ENCODE measurements around the gene OR5K4. TPM values are rescaled to one million over a fixed set of nuclear protein-coding genes. Genes with fewer than 3 reads are reported as not detected.

The OR5K4 gene
- total RNA-seq, 1 donor from 2014 or later = not detected

GRCh38 chr3:98359250-98359649, 5.6 kb downstream of the OR5K4 start:
- Mint-ChIP-seq H3K27ac (ENCODE audit: unreplicated experiment) (no peak overlapping the region), H3K27me3 (ENCODE audit: unreplicated experiment) (no peaks in the 10 kb centered on the region), H3K36me3 (ENCODE audit: low read depth, unreplicated experiment) (no peaks in the 10 kb centered on the region), H3K9me3 (ENCODE audit: unreplicated experiment) (peaks cover 8% of the 10 kb centered on the region), H3K4me3 (ENCODE audit: unreplicated experiment) (no peak overlapping the region), H3K4me1 (ENCODE audit: unreplicated experiment) (no peaks in the 10 kb centered on the region)
- TF ChIP-seq CTCF (IDR thresholded peaks at IDR 0.05; ENCODE audit: unreplicated experiment) = no peak
- DNase-seq (ENCODE audit: low spot score) = no peak

- no peaks in the 10 kb centered on the region for H3K36me3 Mint-ChIP-seq (ENCODE audit: low read depth, unreplicated experiment)
- no peak overlapping the region for H3K4me3 Mint-ChIP-seq (ENCODE audit: unreplicated experiment)
- no peak overlapping the region for H3K27ac Mint-ChIP-seq (ENCODE audit: unreplicated experiment)
- H3K4me1 Mint-ChIP-seq (ENCODE audit: unreplicated experiment) = no peaks in the 10 kb centered on the region
- peaks cover 8% of the 10 kb centered on the region for H3K9me3 Mint-ChIP-seq (ENCODE audit: unreplicated experiment)
- no peak for TF ChIP-seq CTCF (IDR thresholded peaks at IDR 0.05; ENCODE audit: unreplicated experiment)
- H3K27me3 Mint-ChIP-seq (ENCODE audit: unreplicated experiment) = no peaks in the 10 kb centered on the region
- no peak for DNase-seq (ENCODE audit: low spot score)
Measured at GRCh38 chr3:98359993-98360675, 6.5 kb downstream of the OR5K4 start.

GRCh38 chr3:98360681-98361080, 7.0 kb downstream of the OR5K4 start:
- Mint-ChIP-seq H3K27me3 (ENCODE audit: unreplicated experiment) (no peaks in the 10 kb centered on the region), H3K36me3 (ENCODE audit: low read depth, unreplicated experiment) (no peaks in the 10 kb centered on the region), H3K27ac (ENCODE audit: unreplicated experiment) (no peak overlapping the region), H3K4me1 (ENCODE audit: unreplicated experiment) (no peaks in the 10 kb centered on the region), H3K4me3 (ENCODE audit: unreplicated experiment) (no peak overlapping the region), H3K9me3 (ENCODE audit: unreplicated experiment) (peaks cover 8% of the 10 kb centered on the region)
- no peak for DNase-seq (ENCODE audit: low spot score)
- no peak for TF ChIP-seq CTCF (IDR thresholded peaks at IDR 0.05; ENCODE audit: unreplicated experiment)

- H3K4me1 Mint-ChIP-seq (ENCODE audit: unreplicated experiment) = no peaks in the 10 kb centered on the region
- no peak for DNase-seq (ENCODE audit: low spot score)
- H3K36me3 Mint-ChIP-seq (ENCODE audit: low read depth, unreplicated experiment) = no peaks in the 10 kb centered on the region
- peaks cover 8% of the 10 kb centered on the region for H3K9me3 Mint-ChIP-seq (ENCODE audit: unreplicated experiment)
- TF ChIP-seq CTCF (IDR thresholded peaks at IDR 0.05; ENCODE audit: unreplicated experiment) = no peak
- no peak overlapping the region for H3K27ac Mint-ChIP-seq (ENCODE audit: unreplicated experiment)
- no peaks in the 10 kb centered on the region for H3K27me3 Mint-ChIP-seq (ENCODE audit: unreplicated experiment)
- no peak overlapping the region for H3K4me3 Mint-ChIP-seq (ENCODE audit: unreplicated experiment)
Measured at GRCh38 chr3:98361289-98361688, 7.6 kb downstream of the OR5K4 start.

GRCh38 chr3:98367464-98368246, 14.0 kb downstream of the OR5K4 start:
- Mint-ChIP-seq H3K4me3 (ENCODE audit: unreplicated experiment) (no peak overlapping the region), H3K27me3 (ENCODE audit: unreplicated experiment) (no peaks in the 10 kb centered on the region), H3K9me3 (ENCODE audit: unreplicated experiment) (no peaks in the 10 kb centered on the region)

More at GRCh38 chr3:98367464-98368246, 14.0 kb downstream of the OR5K4 start:
- no peaks in the 10 kb centered on the region for H3K36me3 Mint-ChIP-seq (ENCODE audit: low read depth, unreplicated experiment)
- no peak for DNase-seq (ENCODE audit: low spot score)
- H3K27ac Mint-ChIP-seq (ENCODE audit: unreplicated experiment) = no peak overlapping the region
- no peaks in the 10 kb centered on the region for H3K4me1 Mint-ChIP-seq (ENCODE audit: unreplicated experiment)
- TF ChIP-seq CTCF (IDR thresholded peaks at IDR 0.05; ENCODE audit: unreplicated experiment) = no peak
